ENCODE measurements around the gene HAO2. TPM values are rescaled to one million over a fixed set of nuclear protein-coding genes. Genes with fewer than 3 reads are reported as not detected.
"Not testable (repeated sequence)": the region's sequence is repeated elsewhere in the genome, so short reads cannot be mapped to it uniquely, and the experiment has no call there.

HAO2 gene
- total RNA-seq, 2 donors from 2014 or later: not detected

GRCh38 chr1:119336848-119337247 lies 31.7 kb upstream of the HAO2 start:
- no peak for ATAC-seq
- Mint-ChIP-seq H3K36me3 (no peaks in the 10 kb centered on the region), H3K27ac (no peak overlapping the region), H3K9me3 (no peaks in the 10 kb centered on the region)
- DNase-seq (ENCODE audit: low spot score in 2 of 2): no peak

DNA sequence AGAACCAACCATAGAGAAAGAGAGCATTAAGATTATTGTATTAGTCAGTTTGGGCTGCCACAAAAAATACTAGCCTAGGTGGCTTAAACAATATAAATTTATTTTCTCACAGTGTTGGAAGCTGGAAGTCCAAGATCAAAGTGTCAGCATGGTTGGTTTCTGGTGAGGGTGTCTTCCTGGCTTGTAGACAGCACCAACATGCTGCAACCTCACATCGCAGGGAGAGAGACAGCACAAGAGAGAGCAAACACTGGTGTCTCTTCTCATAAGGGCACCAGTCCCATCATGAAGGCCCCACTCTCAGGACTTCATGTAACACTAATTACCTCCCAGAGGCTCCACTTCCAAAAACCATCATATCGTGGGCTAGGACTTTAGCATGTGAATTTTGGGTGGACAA lies 30.6 kb upstream of the HAO2 start:
- DNase-seq (ENCODE audit: low spot score in 2 of 2) (no peak), ATAC-seq (no peak)
- Mint-ChIP-seq H3K9me3 (no peaks in the 10 kb centered on the region), H3K27ac (no peak overlapping the region), H3K36me3 (no peaks in the 10 kb centered on the region)

- Mint-ChIP-seq H3K27ac (no peak overlapping the region), H3K9me3 (no peaks in the 10 kb centered on the region), H3K36me3 (no peaks in the 10 kb centered on the region)
- DNase-seq (ENCODE audit: low spot score in 2 of 2) (no peak), ATAC-seq (no peak)
Measured at GRCh38 chr1:119338757-119339156, 29.8 kb upstream of the HAO2 start.

- no peak for DNase-seq (ENCODE audit: low spot score in 2 of 2)
- no peaks in the 10 kb centered on the region for H3K9me3 Mint-ChIP-seq
- no peak for ATAC-seq
- no peaks in the 10 kb centered on the region for H3K36me3 Mint-ChIP-seq
- H3K27ac Mint-ChIP-seq: no peak overlapping the region
Measured at GRCh38 chr1:119340861-119341261, 27.7 kb upstream of the HAO2 start.

GRCh38 chr1:119341372-119341947 lies 27.1 kb upstream of the HAO2 start:
- ATAC-seq: no peak
- H3K36me3 Mint-ChIP-seq: no peaks in the 10 kb centered on the region
- no peak for DNase-seq (ENCODE audit: low spot score in 2 of 2)
- no peaks in the 10 kb centered on the region for H3K9me3 Mint-ChIP-seq
- H3K27ac Mint-ChIP-seq: no peak overlapping the region

GRCh38 chr1:119345398-119345797 lies 23.2 kb upstream of the HAO2 start:
- ATAC-seq (no peak), DNase-seq (ENCODE audit: low spot score in 2 of 2) (no peak)
- no peak overlapping the region for H3K27ac Mint-ChIP-seq
- H3K36me3 Mint-ChIP-seq: no peaks in the 10 kb centered on the region
- H3K9me3 Mint-ChIP-seq: no peaks in the 10 kb centered on the region

GRCh38 chr1:119347858-119348257 lies 20.7 kb upstream of the HAO2 start:
- peak; percentile 78 to 93 for ATAC-seq
- Mint-ChIP-seq H3K36me3 (no peaks in the 10 kb centered on the region), H3K9me3 (no peaks in the 10 kb centered on the region), H3K27ac (peak overlapping the region in 1 of 2 donors; percentile 10)
- DNase-seq (ENCODE audit: low spot score in 2 of 2): no peak

DNA sequence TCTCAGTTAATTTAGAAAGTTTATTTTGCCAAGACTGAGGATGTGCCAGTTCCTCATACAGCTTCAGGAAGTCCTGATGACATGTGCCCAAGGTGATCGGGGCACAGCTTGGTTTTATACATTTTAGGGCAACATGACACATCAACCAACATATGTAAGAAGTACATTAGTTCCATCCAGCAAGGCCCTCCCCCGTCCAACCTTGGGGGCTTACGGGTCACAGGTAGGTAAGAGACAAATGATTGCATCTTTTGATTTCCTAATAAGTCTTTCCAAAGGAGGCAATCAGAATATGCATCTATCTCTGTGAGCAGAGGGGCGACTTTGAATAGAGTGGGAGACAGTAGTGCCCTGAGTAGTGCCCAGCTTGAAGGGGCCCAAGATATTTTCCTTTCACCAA lies 19.6 kb upstream of the HAO2 start:
- H3K36me3 Mint-ChIP-seq: no peaks in the 10 kb centered on the region
- no peak for ATAC-seq
- H3K27ac Mint-ChIP-seq: no peak overlapping the region
- H3K9me3 Mint-ChIP-seq: no peaks in the 10 kb centered on the region
- no peak for DNase-seq (ENCODE audit: low spot score in 2 of 2)

GRCh38 chr1:119350866-119351265 lies 17.7 kb upstream of the HAO2 start:
- not testable (repeated sequence) for H3K36me3 Mint-ChIP-seq; H3K9me3 Mint-ChIP-seq; DNase-seq (ENCODE audit: low spot score in 2 of 2); ATAC-seq; H3K27ac Mint-ChIP-seq

DNA sequence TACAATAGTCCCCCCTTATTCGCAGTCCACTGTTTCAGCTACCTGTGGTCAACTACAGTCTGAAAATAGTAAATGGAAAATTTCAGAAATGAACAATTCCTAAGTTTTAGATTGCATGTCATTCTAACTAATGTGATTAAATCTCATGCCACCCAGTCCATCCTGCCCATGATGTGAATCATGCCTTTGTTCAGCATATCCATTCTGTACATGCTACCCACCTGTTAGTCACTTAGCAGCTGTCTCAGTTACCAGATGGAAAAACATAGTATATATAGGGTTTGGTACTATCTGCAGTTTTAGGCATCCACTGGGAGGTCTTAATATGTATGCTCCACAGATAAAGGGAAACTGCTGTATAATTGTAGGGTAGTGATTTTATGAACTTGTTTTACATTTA lies 16.6 kb upstream of the HAO2 start:
- no peak for DNase-seq (ENCODE audit: low spot score in 2 of 2)
- no peak for ATAC-seq
- H3K36me3 Mint-ChIP-seq: no peaks in the 10 kb centered on the region
- H3K9me3 Mint-ChIP-seq: peaks cover 0 to 4% of the 10 kb centered on the region in 2 donors
- no peak overlapping the region for H3K27ac Mint-ChIP-seq

- no peak for ATAC-seq
- H3K36me3 Mint-ChIP-seq: no peaks in the 10 kb centered on the region
- H3K27ac Mint-ChIP-seq: no peak overlapping the region
- DNase-seq (ENCODE audit: low spot score in 2 of 2): no peak
- H3K9me3 Mint-ChIP-seq: peaks cover 0 to 4% of the 10 kb centered on the region in 2 donors
Measured at GRCh38 chr1:119353836-119354235, 14.7 kb upstream of the HAO2 start.

DNA sequence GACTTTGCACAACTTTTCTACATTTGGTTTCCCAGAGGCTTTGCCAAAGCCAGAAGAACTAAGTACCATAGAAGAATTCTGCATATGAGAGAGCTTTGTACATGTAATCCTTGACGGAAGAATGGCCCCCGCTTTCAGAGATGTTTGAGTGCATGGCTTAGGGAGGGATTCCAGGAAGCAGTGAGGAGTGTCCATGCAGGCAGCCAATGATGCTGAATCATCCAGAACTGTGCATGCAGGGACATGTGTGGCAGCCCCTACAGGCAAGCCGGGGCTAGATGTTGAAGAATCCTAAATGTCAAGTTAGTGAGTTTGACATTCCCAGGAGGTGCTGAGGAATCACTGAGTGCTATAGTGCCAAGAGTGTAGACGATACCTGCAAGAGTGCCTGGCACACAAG lies 9.9 kb upstream of the HAO2 start:
- H3K9me3 Mint-ChIP-seq: peaks cover 0 to 4% of the 10 kb centered on the region in 2 donors
- H3K36me3 Mint-ChIP-seq: no peaks in the 10 kb centered on the region
- no peak overlapping the region for H3K27ac Mint-ChIP-seq
- no peak for DNase-seq (ENCODE audit: low spot score in 2 of 2)
- no peak for ATAC-seq

- DNase-seq (ENCODE audit: low spot score in 2 of 2) (no peak), ATAC-seq (no peak)
- H3K9me3 Mint-ChIP-seq: peaks cover 0 to 4% of the 10 kb centered on the region in 2 donors
- H3K27ac Mint-ChIP-seq: no peak overlapping the region
- no peaks in the 10 kb centered on the region for H3K36me3 Mint-ChIP-seq
Measured at GRCh38 chr1:119359730-119360129, 8.9 kb upstream of the HAO2 start.

GRCh38 chr1:119361205-119361604 lies 7.4 kb upstream of the HAO2 start:
- Mint-ChIP-seq H3K27ac (no peak overlapping the region), H3K36me3 (no peaks in the 10 kb centered on the region), H3K9me3 (peaks cover 0 to under 1% of the 10 kb centered on the region in 2 donors)
- DNase-seq (ENCODE audit: low spot score in 2 of 2) (no peak), ATAC-seq (no peak)

DNA sequence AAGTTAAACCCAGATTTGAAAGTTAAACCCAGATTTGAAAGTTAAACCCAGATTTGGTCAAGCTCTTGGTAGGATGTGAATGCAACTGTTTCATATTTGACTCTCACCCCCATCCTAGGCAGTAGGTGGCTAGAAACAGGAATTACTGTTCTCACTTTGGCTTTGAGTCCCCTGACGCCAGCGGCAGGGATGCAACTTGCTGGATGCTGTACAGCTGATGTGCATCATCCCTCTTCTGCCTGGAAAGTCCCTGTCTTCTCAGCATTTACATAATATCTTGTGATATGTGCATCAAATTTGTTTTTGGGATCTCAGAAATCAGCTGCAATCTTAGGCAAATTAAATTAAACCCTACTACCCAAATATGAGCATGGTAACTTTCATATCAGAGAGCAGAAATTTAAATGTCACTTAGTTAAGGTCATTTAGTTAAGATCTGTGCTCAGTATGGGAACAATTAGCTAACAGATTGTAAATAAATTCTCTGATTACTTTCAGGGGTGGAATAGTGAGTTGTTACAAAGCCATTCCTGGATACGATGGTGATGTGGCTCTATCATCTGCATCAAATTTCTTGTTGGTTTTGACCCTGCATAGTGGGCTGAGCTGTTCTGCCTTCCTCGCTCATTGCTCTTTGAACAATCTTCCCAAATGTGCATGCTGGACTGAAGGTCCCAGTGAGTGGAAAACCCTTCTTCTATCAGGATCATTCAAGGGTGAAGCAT lies 6.8 kb upstream of the HAO2 start:
- DNase-seq (ENCODE audit: low spot score in 2 of 2) (no peak), ATAC-seq (no peak)
- Mint-ChIP-seq H3K27ac (no peak overlapping the region), H3K36me3 (no peaks in the 10 kb centered on the region), H3K9me3 (no peaks in the 10 kb centered on the region)

- Mint-ChIP-seq H3K36me3 (no peaks in the 10 kb centered on the region), H3K27ac (no peak overlapping the region), H3K9me3 (no peaks in the 10 kb centered on the region)
- DNase-seq (ENCODE audit: low spot score in 2 of 2) (no peak), ATAC-seq (no peak)
Measured at GRCh38 chr1:119363162-119363561, 5.4 kb upstream of the HAO2 start.

- Mint-ChIP-seq H3K27ac (no peak overlapping the region), H3K9me3 (no peaks in the 10 kb centered on the region), H3K36me3 (no peaks in the 10 kb centered on the region)
- DNase-seq (ENCODE audit: low spot score in 2 of 2) (no peak), ATAC-seq (no peak)
Measured at GRCh38 chr1:119364640-119365039, 3.9 kb upstream of the HAO2 start.

DNA sequence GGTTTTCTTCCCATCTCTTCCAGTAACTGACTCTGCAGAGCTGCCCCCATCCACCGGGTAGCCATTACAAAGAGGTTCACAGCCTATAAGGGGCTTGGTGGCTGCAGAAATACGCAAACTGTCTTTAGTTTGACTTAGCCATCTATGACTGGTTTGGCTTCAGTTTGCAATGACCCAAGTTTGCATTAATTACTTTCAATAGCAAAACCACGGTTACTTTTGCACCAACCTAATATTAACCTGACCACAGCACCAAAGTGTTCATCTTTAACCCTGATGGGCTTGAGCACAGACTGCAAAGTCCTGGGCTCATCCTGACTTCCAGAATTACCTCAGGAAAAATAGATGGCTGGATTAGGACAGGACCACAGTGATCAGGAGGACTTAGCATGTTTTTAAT lies 2.2 kb upstream of the HAO2 start:
- no peak for ATAC-seq
- no peak overlapping the region for H3K27ac Mint-ChIP-seq

More for the DNA sequence above, 2.2 kb upstream of the HAO2 start:
- Mint-ChIP-seq H3K36me3 (no peaks in the 10 kb centered on the region), H3K9me3 (no peaks in the 10 kb centered on the region)
- no peak for DNase-seq (ENCODE audit: low spot score in 2 of 2)

Measured in activated naive CD4-positive, alpha-beta T cell treated with anti-CD3 and anti-CD28 coated beads, Interleukin-2, amount 50 U/mL, for 72 hours (primary cell).